ENCODE measurements around the gene FAM168A.
A peak's percentile ranks its signal among the peaks of the same experiment; 100 is the strongest.

The FAM168A gene, protein sequence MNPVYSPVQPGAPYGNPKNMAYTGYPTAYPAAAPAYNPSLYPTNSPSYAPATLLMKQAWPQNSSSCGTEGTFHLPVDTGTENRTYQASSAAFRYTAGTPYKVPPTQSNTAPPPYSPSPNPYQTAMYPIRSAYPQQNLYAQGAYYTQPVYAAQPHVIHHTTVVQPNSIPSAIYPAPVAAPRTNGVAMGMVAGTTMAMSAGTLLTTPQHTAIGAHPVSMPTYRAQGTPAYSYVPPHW

DNA sequence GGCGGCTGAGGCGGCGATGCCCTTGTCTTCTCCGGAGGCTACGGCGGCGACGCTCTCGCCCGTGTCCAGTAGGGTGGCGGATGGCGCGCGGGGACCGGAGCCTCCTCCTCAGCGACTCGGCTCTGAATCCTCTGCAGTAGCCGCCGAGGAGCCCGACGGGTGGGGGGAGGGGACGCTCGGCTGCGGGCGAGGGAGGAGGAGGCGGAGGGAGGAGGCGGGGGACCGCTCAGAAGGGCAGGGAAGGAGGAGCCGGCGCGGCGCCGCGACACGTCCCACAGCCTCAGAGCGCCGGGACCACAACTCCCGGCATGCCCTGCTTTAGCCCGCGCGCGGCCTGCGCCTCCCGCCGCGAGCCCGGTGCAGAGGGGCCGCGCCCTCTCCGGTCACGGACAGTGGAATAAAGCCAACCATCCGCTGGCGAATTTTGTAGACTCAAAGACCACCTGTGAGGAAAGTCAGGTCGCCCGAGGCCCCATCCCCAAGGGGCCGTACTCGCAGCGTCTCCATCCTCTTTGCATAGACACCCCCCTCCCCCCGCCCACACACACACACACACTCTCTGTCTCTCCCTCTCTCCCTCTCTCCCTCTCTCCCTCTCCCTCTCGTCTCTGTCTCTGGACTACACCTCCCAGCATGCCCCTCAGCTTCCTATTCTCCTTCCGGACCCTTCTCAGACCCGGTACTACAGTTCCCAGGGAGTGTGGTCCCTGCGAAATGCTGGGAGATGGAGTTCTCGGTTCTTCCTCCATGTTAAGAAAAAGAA is at the start of gene FAM168A:
Gene FAM168A, minus strand, starts transcription at position 157 of the 763 bp plus-strand sequence. CDS start 129,638 bp downstream, outside the sequence.
- peak; percentile 98 for DNase-seq (ENCODE audit: low read depth)
- TF ChIP-seq, protein P1, sequence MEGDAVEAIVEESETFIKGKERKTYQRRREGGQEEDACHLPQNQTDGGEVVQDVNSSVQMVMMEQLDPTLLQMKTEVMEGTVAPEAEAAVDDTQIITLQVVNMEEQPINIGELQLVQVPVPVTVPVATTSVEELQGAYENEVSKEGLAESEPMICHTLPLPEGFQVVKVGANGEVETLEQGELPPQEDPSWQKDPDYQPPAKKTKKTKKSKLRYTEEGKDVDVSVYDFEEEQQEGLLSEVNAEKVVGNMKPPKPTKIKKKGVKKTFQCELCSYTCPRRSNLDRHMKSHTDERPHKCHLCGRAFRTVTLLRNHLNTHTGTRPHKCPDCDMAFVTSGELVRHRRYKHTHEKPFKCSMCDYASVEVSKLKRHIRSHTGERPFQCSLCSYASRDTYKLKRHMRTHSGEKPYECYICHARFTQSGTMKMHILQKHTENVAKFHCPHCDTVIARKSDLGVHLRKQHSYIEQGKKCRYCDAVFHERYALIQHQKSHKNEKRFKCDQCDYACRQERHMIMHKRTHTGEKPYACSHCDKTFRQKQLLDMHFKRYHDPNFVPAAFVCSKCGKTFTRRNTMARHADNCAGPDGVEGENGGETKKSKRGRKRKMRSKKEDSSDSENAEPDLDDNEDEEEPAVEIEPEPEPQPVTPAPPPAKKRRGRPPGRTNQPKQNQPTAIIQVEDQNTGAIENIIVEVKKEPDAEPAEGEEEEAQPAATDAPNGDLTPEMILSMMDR (conservative IDR thresholded peaks at IDR 0.05; ENCODE audit: low read length): no peak; the same call in 1 of the 2 replicates
- peak within 1 kb of the TSS; percentile 72 for H3K4me3 ChIP-seq (ENCODE audit: low read length)

DNA sequence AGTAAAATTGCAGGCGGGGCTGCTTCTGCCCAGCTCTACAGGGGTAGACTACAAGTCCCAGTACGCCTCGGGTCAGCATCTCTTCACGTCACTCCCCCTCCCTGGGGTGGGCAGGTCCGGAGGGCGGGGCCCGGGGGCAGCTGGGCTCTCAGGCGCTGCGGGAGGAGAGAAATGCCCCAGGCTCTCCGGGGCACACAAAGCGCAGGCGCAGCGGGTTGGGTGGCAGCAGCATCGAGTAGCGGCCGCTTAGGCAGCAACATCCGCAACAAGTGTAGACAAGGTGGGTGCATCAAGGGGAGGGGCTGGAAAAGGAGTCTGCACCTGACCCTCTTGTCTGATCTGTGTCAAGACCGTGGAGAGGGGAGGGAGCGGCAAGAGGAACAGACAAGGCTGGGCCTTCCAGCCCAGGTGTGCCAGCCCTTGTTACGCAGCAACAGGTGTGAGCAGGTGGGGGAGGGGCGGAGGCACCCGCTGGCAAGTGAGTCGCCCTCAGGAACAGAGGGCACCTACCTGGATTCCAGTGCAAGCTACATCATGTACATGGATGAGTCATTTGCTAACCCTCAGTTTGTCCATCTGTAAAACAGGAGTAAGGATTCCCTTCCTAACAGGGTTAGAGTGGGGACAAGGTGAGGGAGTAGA is 49.7 kb upstream of the FAM168A start:
- TF ChIP-seq, protein P1 (conservative IDR thresholded peaks at IDR 0.05; ENCODE audit: low read length): no peak
- peak overlapping the region; percentile 25 for H3K4me3 ChIP-seq (ENCODE audit: low read length)
- peak; percentile 80 for DNase-seq (ENCODE audit: low read depth)

DNA sequence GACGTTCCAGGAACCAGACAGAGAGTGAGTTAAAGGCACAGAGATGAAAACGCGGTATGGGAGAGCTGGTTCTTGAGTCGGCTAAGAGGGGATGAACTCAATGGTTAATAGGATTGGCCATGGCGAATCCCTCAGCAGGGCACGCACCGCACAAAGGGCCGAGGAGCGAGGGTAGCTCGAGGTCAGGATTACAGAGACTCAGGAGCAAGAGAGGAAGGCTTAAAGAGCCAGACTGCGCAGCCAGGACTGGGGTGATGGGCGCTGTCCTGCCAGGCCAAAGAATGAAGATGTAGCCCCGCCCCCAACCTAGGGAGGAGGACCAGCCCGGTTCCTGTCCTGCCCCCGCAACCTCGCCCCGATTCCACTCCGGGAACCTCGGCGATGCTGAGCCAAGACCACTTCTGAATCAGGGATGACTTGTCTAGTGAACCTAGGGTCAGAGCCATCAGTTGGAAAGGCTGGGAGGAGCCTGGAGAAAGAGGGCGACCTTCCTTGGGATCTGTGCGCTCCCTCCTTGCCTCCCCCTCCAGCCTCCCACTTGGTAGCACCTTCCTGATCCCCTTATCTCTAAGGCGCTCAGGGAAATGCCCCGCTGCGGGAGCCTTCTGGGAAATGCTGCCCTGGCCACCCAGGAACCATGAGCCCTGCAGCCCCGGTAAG is 48.2 kb upstream of the FAM168A start, which contains the start of gene PLEKHB1:
Gene PLEKHB1, plus strand, starts transcription at position 610 of the 660 bp plus-strand sequence. Its CDS starts 28 bp downstream, at position 638.
- TF ChIP-seq, protein P1 (conservative IDR thresholded peaks at IDR 0.05; ENCODE audit: low read length): no peak
- DNase-seq (ENCODE audit: low read depth): no peak
- no peak within 1 kb of the TSS for H3K4me3 ChIP-seq (ENCODE audit: low read length)

DNA sequence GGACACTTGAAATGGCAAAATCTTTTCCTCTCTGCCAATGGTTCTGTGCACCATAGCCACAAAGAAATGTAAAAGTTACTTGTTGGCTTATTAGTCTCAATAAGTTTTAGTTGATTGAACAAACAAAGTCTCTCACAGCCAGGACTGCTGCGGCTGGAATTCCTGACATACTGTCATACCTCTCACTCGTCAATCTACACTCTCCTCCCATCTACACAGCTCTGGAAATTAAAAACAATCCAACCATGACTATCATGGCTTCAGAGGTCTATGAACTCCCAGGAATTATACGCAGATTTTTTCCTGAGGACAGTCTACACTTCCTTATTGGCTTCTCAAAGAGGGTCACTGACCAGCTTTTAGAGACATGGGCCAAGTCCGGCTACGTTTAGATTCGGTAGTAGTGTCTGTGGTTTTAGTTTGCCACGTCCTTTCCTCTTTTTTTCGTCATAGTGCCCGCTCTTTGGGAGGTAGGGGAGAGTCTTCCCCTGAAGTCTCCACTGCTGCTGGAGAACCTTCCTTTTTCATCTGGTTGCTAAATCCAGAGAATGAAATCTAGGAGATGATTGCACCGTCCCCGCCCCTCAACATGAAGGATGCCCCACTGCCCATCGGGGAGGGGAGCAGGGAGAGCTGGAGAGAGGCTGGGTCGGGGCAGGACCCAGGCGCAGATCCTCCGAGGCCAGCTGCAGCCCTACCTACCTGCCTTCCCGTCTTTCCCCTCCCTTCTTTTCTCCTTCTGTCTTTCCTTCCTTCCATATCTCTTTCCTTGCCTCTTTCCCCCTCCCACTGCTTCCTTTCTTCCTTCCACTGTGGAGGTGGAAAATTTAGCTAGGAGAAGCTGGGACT is 47.4 kb upstream of the FAM168A start:
- DNase-seq (ENCODE audit: low read depth): no peak
- TF ChIP-seq, protein P1 (conservative IDR thresholded peaks at IDR 0.05; ENCODE audit: low read length): no peak
- no peak overlapping the region for H3K4me3 ChIP-seq (ENCODE audit: low read length)

DNA sequence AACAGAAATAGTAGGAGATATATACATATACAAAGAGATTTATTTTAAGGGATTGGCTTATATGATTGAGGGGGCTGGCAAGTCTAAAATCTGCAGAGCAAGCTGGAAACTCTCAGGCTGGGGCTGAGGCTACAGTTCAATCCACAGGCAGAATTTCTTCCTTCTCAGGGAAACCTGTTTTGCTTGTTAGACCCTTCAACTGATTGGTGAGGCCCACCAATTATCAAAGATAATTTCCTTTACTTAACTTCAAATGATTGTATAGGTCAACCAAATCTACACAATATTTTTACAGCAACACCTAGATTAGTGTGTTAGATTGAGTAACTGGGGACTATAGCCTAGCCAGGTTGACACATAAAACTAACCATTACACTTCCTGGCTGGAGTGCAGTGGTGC is 43.8 kb upstream of the FAM168A start:
- H3K4me3 ChIP-seq (ENCODE audit: low read length): no peak overlapping the region
- DNase-seq (ENCODE audit: low read depth): no peak
- TF ChIP-seq, protein P1 (conservative IDR thresholded peaks at IDR 0.05; ENCODE audit: low read length): no peak

DNA sequence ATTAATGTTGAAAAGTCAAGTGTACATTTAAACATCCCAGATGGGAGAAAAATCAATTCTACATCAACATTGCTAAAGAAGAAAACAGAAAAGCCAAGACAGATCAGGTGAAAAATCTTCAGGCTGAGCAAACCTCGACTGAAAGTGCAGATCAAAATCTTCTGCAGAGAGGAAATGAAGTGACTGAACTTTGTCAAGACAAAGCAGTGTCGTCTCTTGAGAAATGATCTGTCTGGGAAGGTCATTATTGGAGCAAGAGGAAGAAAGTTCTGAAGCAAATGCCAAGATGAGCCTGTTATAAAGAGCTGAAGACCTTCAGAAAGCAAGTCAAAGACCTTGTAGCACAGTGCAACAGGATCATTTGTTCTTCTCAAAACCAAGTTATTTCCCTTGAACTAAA is 42.7 kb upstream of the FAM168A start:
- TF ChIP-seq, protein P1 (conservative IDR thresholded peaks at IDR 0.05; ENCODE audit: low read length): no peak
- no peak for DNase-seq (ENCODE audit: low read depth)
- H3K4me3 ChIP-seq (ENCODE audit: low read length): no peak overlapping the region

Measured in AG10803 (cell line).